ENCODE data around the gene KIF2A. TPM values are rescaled to one million over a fixed set of nuclear protein-coding genes. Genes with fewer than 3 reads are reported as not detected.

Gene KIF2A
- total RNA-seq, 1 experiment from 2014 or later = 81.4 TPM

DNA sequence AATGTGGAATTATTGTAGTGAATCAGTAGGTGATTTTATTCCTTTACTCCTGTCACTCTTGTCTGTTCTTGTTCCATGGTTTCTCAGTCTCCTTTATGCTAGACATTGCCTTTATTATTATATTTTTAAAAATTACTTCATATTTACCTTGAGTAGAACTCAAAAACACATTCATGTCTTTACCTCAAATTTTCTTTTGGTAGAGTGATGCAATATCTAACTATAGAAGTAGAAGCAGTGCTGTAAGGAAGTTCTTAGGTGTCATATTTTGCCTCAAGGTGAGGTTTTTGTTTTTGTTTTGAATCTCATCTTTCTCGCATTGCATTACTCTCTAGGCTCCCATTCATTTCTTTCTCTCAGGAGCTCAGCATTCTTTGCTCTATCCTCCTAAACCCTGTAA is 118.8 kb downstream of the KIF2A start:
- CTCF ChIA-PET = no interaction called here
- Mint-ChIP-seq H3K27me3 (ENCODE audit: unreplicated experiment) (no peaks in the 10 kb centered on the region), H3K27ac (ENCODE audit: unreplicated experiment) (no peak overlapping the region), H3K4me1 (ENCODE audit: low read depth, unreplicated experiment) (no peaks in the 10 kb centered on the region), H3K36me3 (ENCODE audit: insufficient read depth, unreplicated experiment) (no peaks in the 10 kb centered on the region), H3K4me3 (ENCODE audit: low read depth, unreplicated experiment) (no peak overlapping the region), H3K9me3 (ENCODE audit: low read depth, unreplicated experiment) (no peaks in the 10 kb centered on the region)
- DNase-seq = no peak
- intact Hi-C loops (cut with micrococcal nuclease; ENCODE audit: unreplicated experiment) = no loop called here
- TF ChIP-seq, protein P1, sequence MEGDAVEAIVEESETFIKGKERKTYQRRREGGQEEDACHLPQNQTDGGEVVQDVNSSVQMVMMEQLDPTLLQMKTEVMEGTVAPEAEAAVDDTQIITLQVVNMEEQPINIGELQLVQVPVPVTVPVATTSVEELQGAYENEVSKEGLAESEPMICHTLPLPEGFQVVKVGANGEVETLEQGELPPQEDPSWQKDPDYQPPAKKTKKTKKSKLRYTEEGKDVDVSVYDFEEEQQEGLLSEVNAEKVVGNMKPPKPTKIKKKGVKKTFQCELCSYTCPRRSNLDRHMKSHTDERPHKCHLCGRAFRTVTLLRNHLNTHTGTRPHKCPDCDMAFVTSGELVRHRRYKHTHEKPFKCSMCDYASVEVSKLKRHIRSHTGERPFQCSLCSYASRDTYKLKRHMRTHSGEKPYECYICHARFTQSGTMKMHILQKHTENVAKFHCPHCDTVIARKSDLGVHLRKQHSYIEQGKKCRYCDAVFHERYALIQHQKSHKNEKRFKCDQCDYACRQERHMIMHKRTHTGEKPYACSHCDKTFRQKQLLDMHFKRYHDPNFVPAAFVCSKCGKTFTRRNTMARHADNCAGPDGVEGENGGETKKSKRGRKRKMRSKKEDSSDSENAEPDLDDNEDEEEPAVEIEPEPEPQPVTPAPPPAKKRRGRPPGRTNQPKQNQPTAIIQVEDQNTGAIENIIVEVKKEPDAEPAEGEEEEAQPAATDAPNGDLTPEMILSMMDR (IDR thresholded peaks at IDR 0.05; ENCODE audit: unreplicated experiment) = no peak
- BruUV-seq (replicated peaks) = no TSS peak

DNA sequence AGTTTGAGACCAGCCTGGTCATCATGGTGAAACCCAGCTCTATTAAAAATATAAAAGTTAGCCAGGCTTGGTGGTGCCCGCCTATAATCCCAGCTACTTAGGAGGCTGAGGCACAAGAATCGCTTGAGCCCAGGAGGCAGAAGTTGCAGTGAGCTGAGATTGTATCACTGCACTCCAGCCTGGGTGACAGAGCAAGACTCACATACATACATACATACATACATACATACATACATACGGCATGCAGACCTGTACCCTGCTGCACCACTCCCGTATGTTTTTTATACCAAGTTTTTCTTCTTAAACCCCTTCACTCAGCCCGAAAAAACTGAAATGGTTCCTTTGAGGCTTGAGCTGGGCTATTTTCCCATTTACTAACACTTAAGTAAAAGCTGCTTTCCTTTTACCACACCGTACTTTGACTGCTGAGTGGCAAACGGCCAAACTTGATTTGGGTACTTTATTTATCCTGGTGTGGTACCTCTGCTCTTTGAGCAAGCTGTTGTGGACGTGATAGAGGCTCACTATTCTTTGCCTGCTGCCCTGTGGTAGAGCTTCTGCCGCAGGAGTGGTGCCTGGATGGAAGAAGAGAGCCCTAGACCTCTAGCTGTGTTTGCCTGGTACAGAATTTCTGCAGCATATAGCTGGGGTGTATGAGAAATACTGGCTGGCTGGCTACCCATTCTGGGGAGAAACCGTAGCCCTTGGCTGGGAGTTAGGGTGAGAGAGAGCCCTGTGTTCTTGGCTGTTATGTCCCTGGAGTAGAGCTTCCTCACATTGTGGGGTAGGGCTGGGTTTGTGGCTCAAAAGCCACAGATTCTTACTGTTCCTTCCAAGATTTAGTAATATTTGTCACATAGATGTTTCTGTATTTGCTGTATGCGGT is 126.0 kb downstream of the KIF2A start:
- Mint-ChIP-seq H3K27ac (ENCODE audit: unreplicated experiment) (no peak overlapping the region), H3K36me3 (ENCODE audit: insufficient read depth, unreplicated experiment) (no peaks in the 10 kb centered on the region)

DNA sequence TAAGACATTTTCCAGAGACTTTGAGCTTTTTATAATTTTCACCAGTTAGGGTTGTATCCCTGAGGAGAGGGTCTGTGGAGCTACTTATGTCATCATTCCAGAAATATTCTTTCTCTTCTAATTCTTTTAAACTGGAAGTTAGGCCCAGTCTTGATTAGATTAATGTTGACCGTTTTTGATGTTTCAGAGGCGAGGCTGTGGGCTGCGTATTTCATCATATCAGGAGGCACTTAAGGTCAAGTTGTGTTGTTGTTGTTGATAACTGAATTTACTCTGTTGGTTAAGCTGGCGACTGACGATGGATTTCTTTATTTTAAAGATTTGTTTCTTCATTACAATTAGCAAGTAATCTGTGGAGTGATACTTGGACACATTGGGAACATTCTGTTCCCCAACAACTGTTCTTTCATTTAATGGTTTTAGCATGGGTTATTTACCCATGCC is 126.6 kb downstream of the KIF2A start:
- no TSS peak for BruUV-seq (replicated peaks)
- Mint-ChIP-seq H3K9me3 (ENCODE audit: low read depth, unreplicated experiment) (no peaks in the 10 kb centered on the region), H3K27ac (ENCODE audit: unreplicated experiment) (no peak overlapping the region), H3K4me3 (ENCODE audit: low read depth, unreplicated experiment) (no peak overlapping the region), H3K36me3 (ENCODE audit: insufficient read depth, unreplicated experiment) (no peaks in the 10 kb centered on the region), H3K27me3 (ENCODE audit: unreplicated experiment) (no peaks in the 10 kb centered on the region), H3K4me1 (ENCODE audit: low read depth, unreplicated experiment) (no peaks in the 10 kb centered on the region)
- intact Hi-C loops (cut with micrococcal nuclease; ENCODE audit: unreplicated experiment) = no loop called here
- DNase-seq = no peak
- CTCF ChIA-PET = interaction anchor here (1.1 kb wide), 1 partner anchor 29 kb away, joined by 3 read pairs; the partner anchor contains the start of gene DIMT1
- TF ChIP-seq, protein P1 (IDR thresholded peaks at IDR 0.05; ENCODE audit: unreplicated experiment) = no peak

More for the DNA sequence above, 126.0 kb downstream of the KIF2A start:
- H3K4me1 Mint-ChIP-seq (ENCODE audit: low read depth, unreplicated experiment) = no peaks in the 10 kb centered on the region
- intact Hi-C loops (cut with micrococcal nuclease; ENCODE audit: unreplicated experiment) = no loop called here
- BruUV-seq (replicated peaks) = no TSS peak
- CTCF ChIA-PET = interaction anchor here (1.1 to 1.3 kb wide), 2 partner anchors 18 to 28 kb away, joined by 3 read pairs; partner anchors contain the start of gene DIMT1
- no peaks in the 10 kb centered on the region for H3K27me3 Mint-ChIP-seq (ENCODE audit: unreplicated experiment)
- H3K4me3 Mint-ChIP-seq (ENCODE audit: low read depth, unreplicated experiment) = no peak overlapping the region
- DNase-seq = no peak
- H3K9me3 Mint-ChIP-seq (ENCODE audit: low read depth, unreplicated experiment) = no peaks in the 10 kb centered on the region
- TF ChIP-seq, protein P1 (IDR thresholded peaks at IDR 0.05; ENCODE audit: unreplicated experiment) = no peak

Other genes starting within 250 kb of the KIF2A start
- gene DIMT1, start 97.7 kb downstream of the KIF2A start, total RNA-seq (2022) = 34.4 and 41.1 TPM in 2 replicates
- gene IPO11, start 106.6 kb downstream of the KIF2A start, total RNA-seq (2022) = 43.4 and 47.3 TPM in 2 replicates